CD14-positive monocyte (primary cell): ENCODE data around the gene CIB2. TPM values are rescaled to one million over a fixed set of nuclear protein-coding genes. Genes with fewer than 3 reads are reported as not detected.

ENCODE experiments used
- DNase-seq, 3 donors: peaks; one replicate each; pipeline ENCODE4 v3.0.0-alpha.2; 2011 to 2022
- H2AFZ ChIP-seq: 2 replicates; pipeline ENCODE4 v1.6.0; 2012; ENCODE audit warnings: mild to moderate bottlenecking, low read depth, low read length, inconsistent platforms; ENCODE audit not compliant: insufficient read depth, poor library complexity, severe bottlenecking
- H3K27ac ChIP-seq, 2 donors: 1 replicate in 1 of 2; 2 replicates in 1 of 2; pipeline ENCODE4 v1.5.1; 2012 to 2013; ENCODE audit warnings: low read length in 2 of 2, control low read depth in 1 of 2, inconsistent platforms in 1 of 2, low read depth in 1 of 2, mild to moderate bottlenecking in 1 of 2
- H3K27me3 ChIP-seq, 2 donors: one replicate each; pipeline versions ENCODE4 v1.6.0 to v1.6.1; 2011 to 2013; ENCODE audit warnings: low read length in 2 of 2; ENCODE audit not compliant: control insufficient read depth in 2 of 2, insufficient read depth in 2 of 2
- H3K36me3 ChIP-seq, 2 donors: replicated peaks in 1 of 2; 1 replicate in 1 of 2; 2 replicates in 1 of 2; pipeline versions ENCODE4 v1.5.1 to v1.6.1; 2012 to 2013; ENCODE audit warnings: low read length in 2 of 2, control low read depth in 1 of 2, inconsistent platforms in 1 of 2, mild to moderate bottlenecking in 1 of 2; ENCODE audit not compliant: insufficient read depth in 2 of 2, control insufficient read depth in 1 of 2
- H3K4me1 ChIP-seq, 2 donors: 1 replicate in 1 of 2; 2 replicates in 1 of 2; pipeline versions ENCODE4 v1.5.1 to v1.6.1; 2012 to 2013; ENCODE audit warnings: low read length in 2 of 2, control low read depth in 1 of 2, inconsistent platforms in 1 of 2, mild to moderate bottlenecking in 1 of 2, moderate library complexity in 1 of 2; ENCODE audit not compliant: insufficient read depth in 2 of 2, control insufficient read depth in 1 of 2
- H3K4me2 ChIP-seq: replicated peaks from 2 replicates; pipeline ENCODE3; 2012; ENCODE audit warnings: low read length, moderate library complexity, mild to moderate bottlenecking; ENCODE audit not compliant: poor library complexity, severe bottlenecking; ENCODE audit errors: extremely low read depth
- H3K4me3 ChIP-seq, 3 experiments: fragments of 200-600 bp in 1 of 3; sonication (generic) in 1 of 3; replicated peaks in 1 of 3; 1 replicate in 2 of 3; 2 replicates in 1 of 3; pipeline ENCODE4 v1.5.1; 2011 to 2013; ENCODE audit warnings: low read length in 3 of 3, mild to moderate bottlenecking in 3 of 3, control low read depth in 2 of 3, low read depth in 2 of 3, inconsistent platforms in 1 of 3, moderate library complexity in 1 of 3
- H3K79me2 ChIP-seq: 2 replicates; pipeline ENCODE4 v1.6.0; 2012; ENCODE audit warnings: mild to moderate bottlenecking, control low read depth, inconsistent platforms, low read length, moderate library complexity; ENCODE audit not compliant: insufficient read depth
- H3K9ac ChIP-seq: 2 replicates; pipeline ENCODE4 v1.6.0; 2017; ENCODE audit warnings: low read length, mild to moderate bottlenecking; ENCODE audit not compliant: insufficient read depth, poor library complexity, severe bottlenecking
- H3K9me3 ChIP-seq, 2 donors: replicated peaks in 1 of 2; 1 replicate in 1 of 2; 2 replicates in 1 of 2; pipeline versions ENCODE4 v1.5.1 to v1.6.1; 2012 to 2013; ENCODE audit warnings: low read length in 2 of 2, control low read depth in 1 of 2; ENCODE audit not compliant: control insufficient read depth in 1 of 2, insufficient read depth in 1 of 2
- H4K20me1 ChIP-seq: 2 replicates; pipeline ENCODE4 v1.6.0; 2012; ENCODE audit warnings: mild to moderate bottlenecking, low read length, control low read depth, moderate library complexity; ENCODE audit not compliant: insufficient read depth
- H3K27ac Mint-ChIP-seq, 7 donors: one replicate each; pipeline ENCODE4 v1.8.0; 2020; ENCODE audit warnings: mild to moderate bottlenecking in 7 of 7, mixed read lengths in 7 of 7, moderate library complexity in 6 of 7, inconsistent platforms in 2 of 7
- H3K27me3 Mint-ChIP-seq, 3 donors: one replicate each; pipeline ENCODE4 v1.8.0; 2021 to 2022; ENCODE audit warnings: low read depth in 3 of 3, mild to moderate bottlenecking in 3 of 3, mixed read lengths in 3 of 3, moderate library complexity in 3 of 3, inconsistent platforms in 1 of 3
- H3K36me3 Mint-ChIP-seq, 2 donors: one replicate each; pipeline ENCODE4 v1.8.0; 2020; ENCODE audit warnings: mixed read lengths in 2 of 2, inconsistent platforms in 1 of 2, mild to moderate bottlenecking in 1 of 2
- H3K4me1 Mint-ChIP-seq: one replicate; pipeline ENCODE4 v1.8.0; 2020; ENCODE audit warnings: mild to moderate bottlenecking, mixed read lengths
- H3K4me3 Mint-ChIP-seq, 2 donors: one replicate each; pipeline ENCODE4 v1.8.0; 2020; ENCODE audit warnings: mild to moderate bottlenecking in 2 of 2, mixed read lengths in 2 of 2, moderate library complexity in 1 of 2
- H3K9me3 Mint-ChIP-seq, 7 donors: one replicate each; pipeline ENCODE4 v1.8.0; 2020 to 2022; ENCODE audit warnings: mixed read lengths in 7 of 7, mild to moderate bottlenecking in 6 of 7, moderate library complexity in 6 of 7, inconsistent platforms in 2 of 7
- CTCF ChIP-seq: fragments of 200-600 bp; IDR thresholded peaks from one replicate; pipeline ENCODE4 v1.8.0; 2022; ENCODE audit warnings: antibody characterized with exemption, mild to moderate bottlenecking
- WGBS: methylation state at CpG from one replicate; pipeline ENCODE4 v1.1.5; 2013; ENCODE audit warnings: missing lambda C conversion rate; ENCODE audit not compliant: insufficient coverage; 5-methylcytosine and 5-hydroxymethylcytosine counted together
- intact Hi-C, 2 donors: fragments of 100-400 bp; cut with micrococcal nuclease; formaldehyde crosslinking; loops; one replicate each; pipeline versions ENCODE4 v1.15.0 to v1.15.1; 2023
- polyA plus RNA-seq, 3 donors: library from polyadenylated mRNA; depleted of rRNA in 1 of 3; unstranded in 2 of 3; stranded (reverse) in 1 of 3; fragments of 300-500 nt in 2 of 3; fragments of >200 nt in 1 of 3; fragmentation: Illumina TruSeq in 2 of 3; gene quantifications; 1 replicate in 2 of 3; 2 replicates in 1 of 3; pipeline ENCODE4 v1.2.3, GENCODE V29; 2012 to 2021
- small RNA-seq: library from RNA; depleted of rRNA; stranded (forward); fragments of <200 nt; gene quantifications from one replicate; pipeline ENCODE3, GENCODE V24; 2012; ENCODE audit warnings: low read depth; ENCODE audit not compliant: insufficient read length

The CIB2 gene
- polyA plus RNA-seq, 3 donors = 0.43 to 0.75 (median 0.51) TPM

- no peak for TF ChIP-seq CTCF
- Histone ChIP-seq H2AFZ (no peak overlapping the region), H3K4me2 (no peak overlapping the region), H3K27ac (peak overlapping the region in 1 of 2 donors; percentile 77), H3K4me3 (no peak overlapping the region), H3K27me3 (no peaks in the 10 kb centered on the region), H3K9ac (no peak overlapping the region), H3K79me2 (peaks cover 95% of the 10 kb centered on the region), H3K9me3 (no peaks in the 10 kb centered on the region), H4K20me1 (peaks cover 97% of the 10 kb centered on the region), H3K36me3 (peaks cover 7 to 25% of the 10 kb centered on the region in 2 donors), H3K4me1 (peaks cover 62 to 68% of the 10 kb centered on the region in 2 donors)
- peaks cover 86% of the 10 kb centered on the region for H3K4me1 Mint-ChIP-seq
- H3K36me3 Mint-ChIP-seq = peaks cover 23 to 28% of the 10 kb centered on the region in 2 donors
- no peaks in the 10 kb centered on the region for H3K9me3 Mint-ChIP-seq
- DNase-seq = no peak
- H3K27ac Mint-ChIP-seq = peak overlapping the region in 4 of 7 donors; percentile 28 to 77 (median 64)
- intact Hi-C loops = no loop called here
- no CpG with 5 or more reads among the region's 1 CpG for WGBS
- no peak overlapping the region for H3K4me3 Mint-ChIP-seq
- H3K27me3 Mint-ChIP-seq = no peaks in the 10 kb centered on the region
These were observed 76.3 kb downstream of the CIB2 start for GRCh38 chr15:78054966-78055365.

Small RNA genes lying within 50 kb of the gene (small RNA-seq; reads per million reads assigned to genes)
- not detected for gene RF00092

Other genes starting within 250 kb of the CIB2 start
- gene TBC1D2B, start 53.7 kb downstream of the CIB2 start, polyA plus RNA-seq = 10 to 100 TPM in 1 of 3 donors, 1 to 10 TPM in 2; 5.9 to 53.3 (median 6.2) TPM
- not detected for gene SH2D7, start 38.9 kb downstream of the CIB2 start, polyA plus RNA-seq
- gene IDH3A, start 17.9 kb upstream of the CIB2 start, polyA plus RNA-seq = 10 to 100 TPM; 46.5 to 85.0 (median 74.0) TPM
- gene ACSBG1, start 103.1 kb upstream of the CIB2 start, polyA plus RNA-seq = under 1 TPM in 1 of 3 donors, not detected in 2; 0.01 TPM
- 10 to 100 TPM in 1 of 3 donors, 1 to 10 TPM in 2; 2.4 to 20.9 (median 2.5) TPM for gene DNAJA4, start 133.1 kb upstream of the CIB2 start, polyA plus RNA-seq
- 100 to 1,000 TPM in 1 of 3 donors, 10 to 100 TPM in 2; 59.8 to 123 (median 88.0) TPM for gene SKIC8, start 168.2 kb upstream of the CIB2 start, polyA plus RNA-seq
- gene CRABP1, start 208.9 kb upstream of the CIB2 start, polyA plus RNA-seq = not detected